Fibroblast of gingiva (primary cell): ENCODE measurements around the gene SLC23A2.
"Not testable (repeated sequence)": the region's sequence is repeated elsewhere in the genome, so short reads cannot be mapped to it uniquely, and the experiment has no call there.

Source experiments
- DNase-seq: peaks from one replicate; pipeline ENCODE4 v3.0.0-alpha.2; 2011; ENCODE audit warnings: low read depth

Gene SLC23A2

GRCh38 chr20:4936392-4936850 is 64.9 kb downstream of the SLC23A2 start:
- no peak for DNase-seq

GRCh38 chr20:4932061-4932460 is 69.2 kb downstream of the SLC23A2 start:
- DNase-seq: no peak

- DNase-seq: peak; percentile 15
Observed at GRCh38 chr20:4929686-4930397, 71.5 kb downstream of the SLC23A2 start.

- no peak for DNase-seq
Observed at GRCh38 chr20:4926531-4927156, 74.7 kb downstream of the SLC23A2 start.

GRCh38 chr20:4925842-4926530 is 75.3 kb downstream of the SLC23A2 start:
- DNase-seq: peak; percentile 12

- DNase-seq: no peak
Observed at GRCh38 chr20:4924446-4924845, 76.9 kb downstream of the SLC23A2 start.

- no peak for DNase-seq
Observed at GRCh38 chr20:4924032-4924431, 77.3 kb downstream of the SLC23A2 start.

- no peak for DNase-seq
Observed at GRCh38 chr20:4922186-4922585, 79.1 kb downstream of the SLC23A2 start.

- DNase-seq: not testable (repeated sequence)
Observed at GRCh38 chr20:4921271-4921670, 80.0 kb downstream of the SLC23A2 start.

GRCh38 chr20:4920655-4921054 is 80.7 kb downstream of the SLC23A2 start:
- DNase-seq: no peak

GRCh38 chr20:4920131-4920530 is 81.2 kb downstream of the SLC23A2 start:
- DNase-seq: no peak

GRCh38 chr20:4919047-4919704 is 82.1 kb downstream of the SLC23A2 start:
- DNase-seq: no peak

- no peak for DNase-seq
Observed at GRCh38 chr20:4918473-4918872, 82.8 kb downstream of the SLC23A2 start.

- DNase-seq: no peak
Observed at GRCh38 chr20:4916971-4917881, 84.1 kb downstream of the SLC23A2 start.

GRCh38 chr20:4913147-4913546 is 88.2 kb downstream of the SLC23A2 start:
- DNase-seq: no peak

- no peak for DNase-seq
Observed at GRCh38 chr20:4912380-4913142, 88.7 kb downstream of the SLC23A2 start.

- DNase-seq: no peak
Observed at GRCh38 chr20:4910951-4911350, 90.4 kb downstream of the SLC23A2 start.

GRCh38 chr20:4905613-4906012 is 95.7 kb downstream of the SLC23A2 start:
- DNase-seq: no peak

- no peak for DNase-seq
Observed at GRCh38 chr20:4905195-4905594, 96.1 kb downstream of the SLC23A2 start.

GRCh38 chr20:4904127-4904860 is 97.0 kb downstream of the SLC23A2 start:
- DNase-seq: no peak
